Inferior parietal cortex (tissue), 1 donor: ENCODE data around the gene HECTD1.
"Not testable (repeated sequence)": the region's sequence is repeated elsewhere in the genome, so short reads cannot be mapped to it uniquely, and the experiment has no call there.

Experiments used
- DNase-seq: peaks from one replicate; pipeline ENCODE4 v3.0.0-alpha.2; 2016; ENCODE audit errors: extremely low spot score

Gene HECTD1

DNA sequence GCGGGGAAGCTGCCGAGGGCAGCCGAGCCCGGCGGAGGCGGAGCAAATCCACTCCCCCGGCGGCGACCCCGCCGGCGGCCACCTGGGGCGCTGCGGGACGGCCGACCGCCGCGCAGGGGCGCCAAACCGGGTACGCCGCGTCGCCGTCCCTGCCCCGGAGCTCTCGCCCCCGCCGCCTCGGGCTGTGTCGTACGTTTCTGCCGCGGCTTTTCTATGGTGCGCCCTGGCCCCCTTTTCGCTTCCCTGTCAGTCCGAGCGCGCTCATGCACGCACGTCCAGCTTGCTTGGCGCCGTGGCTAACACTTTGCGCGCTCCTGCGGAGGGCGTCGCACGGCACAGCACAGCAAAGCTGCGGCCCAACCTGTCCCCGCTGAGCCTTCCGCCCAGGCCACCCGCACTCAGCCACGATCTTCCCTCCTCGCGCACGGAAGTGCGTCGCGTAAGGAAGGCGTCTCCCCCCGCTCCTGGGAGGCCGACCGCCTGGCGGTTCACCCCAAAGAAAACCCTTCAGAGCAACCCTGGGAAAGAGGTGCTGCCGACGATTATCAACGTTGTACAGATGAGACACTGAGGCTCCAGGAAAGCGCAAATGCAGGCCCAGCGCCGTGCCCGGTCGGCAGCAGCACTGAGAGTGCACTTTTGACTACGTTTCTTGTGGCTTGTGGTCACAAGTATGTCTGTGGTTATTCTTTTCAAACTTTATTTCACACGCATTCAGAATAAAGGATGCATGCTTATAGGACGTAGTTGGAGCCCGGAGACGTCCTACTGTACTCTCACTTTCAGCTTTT, at the start of gene HECTD1:
TSS of gene HECTD1 (minus strand) at position 39 of the 791 bp plus-strand sequence. CDS start 1,857 bp downstream, outside the sequence.
- DNase-seq = peak; percentile 86

DNA sequence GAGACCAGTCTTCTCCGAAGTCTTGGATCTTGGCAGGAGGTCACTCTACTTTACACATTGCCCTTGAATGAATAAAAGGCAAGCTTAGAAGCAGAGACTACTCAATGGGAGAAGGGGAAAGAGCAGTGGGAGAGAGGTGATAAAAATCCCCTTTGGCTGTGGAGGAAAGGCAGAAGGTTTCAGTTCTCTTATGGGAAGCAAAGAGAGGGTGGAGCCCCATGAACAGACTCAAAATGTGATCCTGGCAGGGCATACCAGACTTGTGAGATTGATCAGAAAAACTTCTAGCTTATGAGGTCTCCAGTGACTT, 49.6 kb upstream of the HECTD1 start:
- DNase-seq = no peak

DNA sequence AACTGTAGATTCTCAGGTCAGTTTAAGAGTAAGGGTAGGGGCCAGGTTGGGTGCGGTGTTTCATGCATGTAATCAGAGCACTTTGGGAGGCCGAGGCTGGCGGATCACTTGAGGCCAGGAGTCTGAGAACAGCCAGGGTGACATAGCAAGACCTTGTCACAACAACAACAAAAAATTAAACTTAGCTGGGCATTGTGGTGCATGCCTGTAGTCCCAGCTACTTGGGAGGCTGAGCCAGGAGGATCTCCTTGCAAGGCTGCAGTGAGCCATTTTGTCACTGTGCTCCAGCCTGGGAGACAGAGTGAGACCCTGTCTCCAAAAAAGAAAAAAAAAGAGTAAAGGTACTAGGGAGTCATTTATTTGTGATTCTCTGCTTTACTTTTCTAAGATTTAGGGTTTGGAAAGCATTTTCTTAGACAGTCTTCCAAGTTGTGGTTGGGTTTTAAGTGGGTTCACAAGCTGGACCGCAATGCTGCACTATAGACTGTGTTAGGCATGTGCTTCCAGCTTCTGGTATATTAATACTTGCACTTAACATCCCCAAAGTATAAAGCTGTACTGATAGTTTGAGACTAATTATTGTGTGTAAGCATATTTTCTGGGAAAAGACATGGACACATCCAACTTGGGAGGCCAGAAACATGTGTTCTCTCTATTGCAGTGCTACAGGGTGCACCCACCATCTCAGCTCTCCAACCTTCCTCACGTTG, 49.1 kb upstream of the HECTD1 start:
- DNase-seq = no peak

DNA sequence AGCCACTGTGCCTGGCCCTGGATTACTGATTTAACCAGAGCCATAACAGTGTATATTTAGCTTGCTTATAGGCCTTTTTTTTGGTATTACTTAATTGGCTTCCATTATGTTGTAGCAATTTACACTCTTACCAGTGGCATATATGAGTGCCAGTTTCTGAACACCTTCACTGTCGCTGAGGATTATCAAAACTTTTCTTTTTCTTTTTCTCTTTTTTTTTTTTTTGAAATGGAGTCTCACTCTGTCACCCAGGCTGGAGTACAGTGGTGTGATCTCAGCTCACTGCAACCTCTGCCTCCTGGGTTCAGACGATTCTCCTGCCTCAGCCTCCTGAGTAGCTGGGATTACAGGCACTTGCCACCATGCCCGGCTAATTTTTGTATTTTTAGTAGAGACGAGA, 48.3 kb upstream of the HECTD1 start:
- not testable (repeated sequence) for DNase-seq

- no peak for DNase-seq
Observed at GRCh38 chr14:31255286-31255685, 47.7 kb upstream of the HECTD1 start.

GRCh38 chr14:31253746-31254471, 46.3 kb upstream of the HECTD1 start:
- no peak for DNase-seq

DNA sequence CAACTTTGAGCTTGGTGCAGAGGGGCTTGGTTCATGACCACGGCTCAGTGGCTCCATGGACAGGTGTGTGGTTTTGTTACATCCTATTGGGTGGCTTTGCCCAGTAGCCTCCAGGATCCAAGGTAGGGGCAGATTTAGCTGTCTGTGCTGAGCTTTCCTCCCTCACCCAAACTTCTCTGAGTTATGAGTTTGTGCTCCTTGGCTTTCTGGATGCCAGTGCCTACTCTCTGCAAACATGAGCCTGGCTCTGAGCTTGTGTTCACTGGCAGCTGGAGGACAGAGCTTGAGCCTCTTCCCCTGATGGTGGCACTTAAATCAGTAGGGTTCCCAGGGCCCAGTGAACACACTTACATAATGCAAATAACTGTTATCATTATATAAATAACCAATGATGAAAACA, 45.3 kb upstream of the HECTD1 start:
- DNase-seq = no peak

GRCh38 chr14:31251028-31251958, 43.7 kb upstream of the HECTD1 start:
- no peak for DNase-seq

GRCh38 chr14:31244626-31245025, 37.0 kb upstream of the HECTD1 start:
- no peak for DNase-seq

DNA sequence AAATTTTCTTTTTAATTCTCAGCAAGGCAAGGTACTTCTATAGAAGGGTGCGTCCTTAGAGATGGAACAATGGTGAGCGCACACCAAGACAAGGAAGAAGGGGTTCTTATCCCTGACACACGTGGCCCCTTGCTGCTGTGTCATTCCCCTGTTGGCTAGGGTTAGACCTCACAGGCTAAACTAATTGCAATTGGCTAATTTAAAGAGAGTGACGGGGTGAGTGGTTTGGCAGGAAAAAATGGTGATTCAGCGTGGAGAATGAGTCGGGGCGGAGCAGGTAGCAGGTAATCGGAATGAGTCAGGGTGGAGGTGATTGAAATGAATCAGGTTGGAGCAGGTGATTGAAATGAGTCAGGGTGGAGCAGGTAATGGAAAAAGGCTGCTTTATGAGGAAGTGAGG, 36.3 kb upstream of the HECTD1 start:
- DNase-seq = no peak

DNA sequence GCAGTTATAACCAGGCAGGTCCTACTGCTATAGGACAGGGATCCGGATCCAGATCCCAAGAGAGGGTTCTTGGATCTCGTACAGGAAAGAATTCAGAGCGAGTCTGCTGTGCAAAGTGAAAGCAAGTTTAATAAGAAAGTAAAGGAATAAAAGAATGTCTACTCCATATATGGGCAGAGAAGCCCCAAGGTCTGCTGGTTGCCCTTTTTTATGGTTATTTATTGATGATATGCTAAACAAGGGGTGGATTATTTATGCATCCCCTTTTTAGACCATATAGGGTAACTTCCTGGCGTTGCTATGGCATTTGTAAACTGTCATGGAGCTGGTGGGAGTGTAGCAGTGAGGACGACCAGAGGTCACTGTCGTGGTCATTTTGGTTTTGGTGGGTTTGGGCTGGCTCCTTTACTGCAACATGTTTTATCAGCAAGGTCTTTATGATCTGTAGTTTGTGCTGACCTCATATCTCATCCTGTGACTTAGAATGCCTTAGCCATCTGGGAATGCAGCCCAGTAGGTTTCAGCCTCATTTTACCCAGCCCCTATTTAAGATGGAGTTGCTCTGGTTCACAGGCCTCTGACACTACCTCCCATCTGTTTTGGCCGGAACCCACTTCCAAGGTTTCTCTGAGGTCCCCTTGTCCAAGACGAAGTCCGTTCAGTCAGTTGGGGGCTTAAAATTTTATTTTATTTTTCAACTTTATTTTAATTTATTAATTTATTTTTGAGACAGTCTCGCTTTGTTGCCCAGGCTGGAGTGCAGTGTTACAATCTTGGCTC, 34.8 kb upstream of the HECTD1 start:
- not testable (repeated sequence) for DNase-seq

DNA sequence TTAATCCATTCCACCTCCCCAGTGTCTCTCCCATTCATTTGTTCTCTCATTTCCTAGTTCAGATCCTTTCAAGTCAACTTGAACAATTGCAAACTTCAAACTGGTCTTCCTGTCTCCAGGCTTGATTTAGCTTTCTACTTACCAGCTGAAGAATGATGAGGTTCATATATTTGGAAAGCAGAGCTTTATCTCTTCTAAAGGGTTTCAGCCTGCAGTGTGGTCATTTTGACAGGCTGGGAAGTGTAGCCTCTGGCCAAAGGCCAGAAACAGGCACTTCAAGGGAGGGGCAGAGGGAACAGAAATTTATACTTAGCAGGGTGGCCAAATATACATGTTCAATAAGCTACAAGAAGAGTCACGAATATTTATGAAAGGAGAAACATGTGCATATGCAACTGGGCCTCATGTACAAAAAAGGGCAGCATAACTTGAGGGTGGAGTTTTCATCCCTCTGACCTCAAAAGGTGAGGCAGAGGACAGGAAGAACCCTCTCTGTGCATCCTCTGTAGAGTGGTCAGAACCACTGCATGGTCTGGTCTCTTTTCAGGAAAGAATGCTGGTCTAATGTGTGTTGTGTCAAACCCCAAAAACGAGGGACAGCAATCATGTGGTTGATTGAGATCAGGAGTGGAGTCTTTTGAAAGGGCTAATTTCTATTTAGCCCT, 34.0 kb upstream of the HECTD1 start:
- DNase-seq = no peak

GRCh38 chr14:31239741-31240140, 32.1 kb upstream of the HECTD1 start:
- DNase-seq = no peak

- DNase-seq = no peak
Observed at GRCh38 chr14:31235462-31235861, 27.9 kb upstream of the HECTD1 start.

- DNase-seq = no peak
Observed at GRCh38 chr14:31232081-31232480, 24.5 kb upstream of the HECTD1 start.

GRCh38 chr14:31231272-31231671, 23.7 kb upstream of the HECTD1 start:
- not testable (repeated sequence) for DNase-seq

DNA sequence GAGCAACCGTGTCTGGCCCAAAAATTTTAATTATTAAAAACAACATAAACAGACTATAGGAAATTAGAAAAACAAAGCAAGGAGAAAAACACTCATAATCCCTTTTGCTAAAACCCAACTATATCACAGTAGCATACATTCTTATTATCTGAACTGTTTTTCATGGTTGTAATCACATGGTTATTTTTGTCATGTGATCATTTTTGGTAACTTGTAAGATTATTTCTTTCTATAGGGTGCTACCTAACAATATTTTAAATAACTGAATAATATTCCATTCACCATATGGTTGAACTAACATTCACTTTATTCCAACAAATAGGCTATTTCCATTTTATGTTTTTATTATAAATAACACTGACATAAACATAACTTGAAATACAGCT, 23.0 kb upstream of the HECTD1 start:
- no peak for DNase-seq

GRCh38 chr14:31229638-31230572, 22.3 kb upstream of the HECTD1 start:
- DNase-seq = peak; percentile 44

DNA sequence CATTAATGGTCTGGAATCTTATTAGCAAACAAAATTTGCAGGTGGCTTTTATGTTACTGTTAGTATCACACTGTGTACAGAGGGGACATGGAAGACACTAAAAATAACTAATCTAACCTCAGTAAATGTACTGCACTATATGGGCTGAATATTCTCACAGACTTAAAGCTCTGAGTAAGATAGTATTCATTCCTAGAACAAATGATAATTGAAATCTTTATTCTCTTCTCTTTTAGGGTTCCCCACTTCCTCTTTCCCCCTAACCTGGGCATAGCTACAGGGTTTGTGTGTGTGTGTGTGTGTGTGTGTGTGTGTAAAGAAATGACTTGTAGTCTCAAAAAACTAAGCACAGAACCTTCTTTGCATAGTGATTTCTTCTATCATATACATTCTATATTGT, 21.4 kb upstream of the HECTD1 start:
- DNase-seq = no peak
